NCI-H524 (cell line): ENCODE data around the gene ADCY10.

Source experiments
- DNase-seq, 2 experiments: peaks; one replicate each; lab custom pipeline; 2025; lab: John Stamatoyannopoulos, UW

ADCY10 gene

GRCh38 chr1:167781558-167781957, 132.4 kb downstream of the ADCY10 start:
- no peak for DNase-seq

GRCh38 chr1:167777269-167777650, 136.7 kb downstream of the ADCY10 start:
- no peak for DNase-seq

GRCh38 chr1:167776616-167777268, 137.2 kb downstream of the ADCY10 start:
- DNase-seq: no peak

GRCh38 chr1:167776151-167776550, 137.8 kb downstream of the ADCY10 start:
- DNase-seq: no peak

- DNase-seq: no peak
These were observed 138.8 kb downstream of the ADCY10 start for GRCh38 chr1:167775178-167775577.

GRCh38 chr1:167774710-167775109, 139.2 kb downstream of the ADCY10 start:
- DNase-seq: no peak

DNA sequence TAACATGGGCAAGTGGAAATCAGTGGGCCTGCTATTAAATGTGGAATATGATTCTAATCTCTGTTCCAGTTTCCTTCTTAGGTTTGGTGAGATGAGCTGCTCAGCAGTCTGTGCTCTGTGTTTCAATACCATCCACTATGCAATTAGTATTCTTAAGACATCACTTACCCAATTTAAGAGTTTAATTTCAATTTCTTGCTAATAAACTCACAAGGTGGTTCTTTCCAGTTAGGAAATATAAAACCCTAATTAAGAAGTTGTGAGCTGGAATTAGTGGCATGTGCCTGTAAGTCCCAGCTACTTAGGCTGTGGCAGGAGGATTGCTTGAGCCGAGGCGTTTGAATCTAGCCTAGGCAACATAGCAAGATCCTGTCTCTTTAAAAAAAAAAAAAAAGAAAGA, 140.4 kb downstream of the ADCY10 start:
- DNase-seq: no peak

DNA sequence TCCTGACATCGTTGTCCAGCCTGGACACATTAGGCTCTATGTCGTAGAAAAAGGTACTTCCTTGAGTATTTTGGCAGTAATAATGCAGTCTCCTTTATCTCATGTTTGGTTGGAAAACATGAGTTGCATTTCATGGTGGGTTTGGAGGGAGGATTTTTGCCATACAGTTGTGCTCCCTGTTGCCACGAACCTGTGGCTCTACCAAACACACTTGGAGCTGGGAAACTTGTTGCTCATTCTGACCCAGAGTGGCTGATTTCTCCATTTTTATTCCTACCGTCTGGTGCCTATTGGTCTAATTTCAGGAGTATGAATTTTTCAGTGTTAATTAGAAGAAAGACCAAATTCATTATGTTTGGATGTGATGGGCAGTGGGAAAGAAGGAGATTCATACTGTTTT, 141.5 kb downstream of the ADCY10 start:
- no peak for DNase-seq

DNA sequence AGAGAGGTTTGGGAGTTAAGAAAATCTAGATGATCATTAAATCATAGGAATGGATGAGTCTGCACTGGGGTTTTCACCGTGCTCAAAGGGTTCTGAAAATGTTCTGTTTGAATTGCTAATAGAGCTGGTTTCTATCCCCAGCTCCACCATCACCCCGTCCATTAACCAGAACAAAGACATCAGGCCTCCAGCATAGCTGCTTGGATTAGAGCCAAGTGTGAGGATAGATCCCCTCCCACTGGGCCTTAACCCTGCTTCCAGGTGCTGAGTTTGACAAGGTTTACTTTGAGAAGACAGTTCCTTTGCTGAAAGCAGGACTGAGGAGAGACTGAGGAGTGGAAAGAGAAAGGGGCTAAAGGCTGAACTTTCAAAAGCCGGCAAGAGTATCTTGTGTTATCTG, 143.8 kb downstream of the ADCY10 start:
- DNase-seq: no peak

- no peak for DNase-seq
These were observed 146.2 kb downstream of the ADCY10 start for GRCh38 chr1:167767761-167768160.

GRCh38 chr1:167766538-167766937, 147.4 kb downstream of the ADCY10 start:
- no peak for DNase-seq

DNA sequence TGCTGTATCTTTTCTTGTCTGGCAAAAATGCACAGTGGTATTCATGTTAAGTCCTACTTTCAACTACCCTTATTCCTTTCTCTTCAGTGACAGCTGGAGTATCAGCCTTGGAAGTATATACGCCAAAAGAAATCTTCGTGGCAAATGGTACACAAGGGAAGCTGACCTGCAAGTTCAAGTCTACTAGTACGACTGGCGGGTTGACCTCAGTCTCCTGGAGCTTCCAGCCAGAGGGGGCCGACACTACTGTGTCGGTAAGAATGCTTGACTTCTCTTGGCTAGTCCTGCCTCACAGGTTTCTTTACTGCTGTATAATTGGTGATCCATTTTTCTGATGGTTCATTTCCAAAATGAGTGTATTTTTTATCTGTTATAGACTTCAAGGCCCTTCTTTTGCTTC, 148.4 kb downstream of the ADCY10 start:
- DNase-seq: no peak

DNA sequence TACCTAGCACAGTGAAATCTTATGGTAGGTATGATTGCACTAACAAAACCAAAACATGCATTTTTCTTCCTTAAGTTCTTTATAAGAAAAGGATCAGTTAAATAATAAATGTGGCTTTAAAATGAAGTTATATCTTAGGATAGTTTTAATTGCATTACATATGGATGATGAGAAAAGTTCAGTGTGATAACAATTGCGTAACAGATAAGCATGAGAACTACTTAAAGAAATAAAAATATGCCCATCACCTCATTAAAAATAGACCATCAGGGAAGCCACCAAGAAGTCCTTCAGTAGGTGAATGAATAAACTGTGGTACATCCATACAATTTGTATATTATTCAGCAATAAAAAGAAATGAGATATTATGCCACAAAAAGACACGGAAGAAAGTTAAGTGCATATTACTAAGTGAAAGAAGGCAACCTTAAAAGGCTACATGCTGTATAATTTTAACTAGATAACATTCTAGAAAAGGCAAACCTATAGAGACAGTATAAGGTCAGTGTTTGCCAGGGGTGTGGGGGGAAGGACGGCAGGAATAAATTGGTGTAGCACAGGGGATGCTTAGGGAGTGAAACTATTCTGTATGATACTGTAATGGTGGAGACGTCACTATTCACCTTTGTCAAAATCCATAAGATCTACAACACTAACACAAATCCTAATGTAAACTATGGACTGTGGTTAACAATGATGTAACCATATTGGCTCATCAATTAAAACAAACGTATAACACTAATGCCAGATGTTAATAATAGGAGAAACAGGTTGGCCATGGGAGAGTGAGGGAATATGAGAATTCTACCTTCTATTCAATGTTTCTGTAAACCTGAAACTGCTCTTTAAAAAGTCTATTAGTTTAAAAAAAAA, 149.2 kb downstream of the ADCY10 start:
- no peak for DNase-seq

DNA sequence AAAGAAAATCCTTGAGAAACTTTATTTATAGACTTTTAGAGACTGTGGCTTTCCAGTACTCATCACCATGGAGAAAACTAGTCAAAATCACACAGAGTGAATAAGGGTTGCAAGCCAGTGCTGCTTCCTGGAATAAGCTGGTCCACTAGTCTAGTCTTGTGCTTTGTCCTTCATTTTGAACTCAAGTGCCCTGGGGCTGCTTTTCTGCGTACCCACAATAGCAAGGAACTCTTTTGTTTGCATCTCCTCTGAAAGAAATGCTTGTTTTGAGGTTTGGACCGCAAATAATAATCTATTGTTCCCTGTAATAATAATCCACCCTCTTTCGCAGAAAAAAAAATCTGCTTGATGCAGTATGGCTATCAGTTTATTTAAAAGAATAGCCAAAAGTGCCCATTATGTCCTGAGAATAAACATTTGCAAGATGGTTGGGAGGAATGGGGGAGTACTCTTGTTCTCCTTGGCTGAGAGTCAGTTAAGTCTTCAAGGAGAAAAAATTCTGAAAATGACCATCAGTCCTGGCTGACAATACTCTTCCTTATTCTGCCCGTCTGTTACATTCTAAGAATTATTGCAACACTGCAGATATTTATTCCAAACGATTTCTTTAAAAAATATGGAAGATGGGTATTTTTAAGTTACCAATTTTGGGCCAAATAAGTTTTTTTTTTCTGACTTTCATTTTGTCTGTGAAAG, 150.3 kb downstream of the ADCY10 start:
- DNase-seq: no peak

GRCh38 chr1:167762061-167762746, 151.7 kb downstream of the ADCY10 start:
- no peak for DNase-seq

DNA sequence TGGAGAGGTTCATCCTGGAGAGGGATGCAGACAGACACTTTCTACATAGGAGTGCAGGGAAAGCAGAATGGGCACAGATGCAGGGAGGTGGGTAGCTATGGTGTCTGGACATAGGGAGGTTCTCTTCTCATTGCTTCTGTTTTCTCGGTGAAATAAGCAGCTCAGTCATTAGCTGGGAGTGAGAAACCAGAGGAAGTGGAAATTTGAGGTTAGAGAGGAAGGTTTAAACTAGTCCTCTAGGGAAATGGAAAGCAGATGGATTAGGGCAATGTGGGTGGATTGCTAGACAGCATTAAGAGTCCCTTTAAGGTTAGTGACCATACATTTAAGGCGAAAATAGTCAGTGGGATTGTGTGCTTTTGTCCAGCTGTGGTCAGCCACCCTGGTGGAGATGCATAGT, 152.5 kb downstream of the ADCY10 start:
- DNase-seq: no peak
